ENCODE measurements around the gene TPX2.
A peak's percentile ranks its signal among the peaks of the same experiment; 100 is the strongest.

Gene TPX2

DNA sequence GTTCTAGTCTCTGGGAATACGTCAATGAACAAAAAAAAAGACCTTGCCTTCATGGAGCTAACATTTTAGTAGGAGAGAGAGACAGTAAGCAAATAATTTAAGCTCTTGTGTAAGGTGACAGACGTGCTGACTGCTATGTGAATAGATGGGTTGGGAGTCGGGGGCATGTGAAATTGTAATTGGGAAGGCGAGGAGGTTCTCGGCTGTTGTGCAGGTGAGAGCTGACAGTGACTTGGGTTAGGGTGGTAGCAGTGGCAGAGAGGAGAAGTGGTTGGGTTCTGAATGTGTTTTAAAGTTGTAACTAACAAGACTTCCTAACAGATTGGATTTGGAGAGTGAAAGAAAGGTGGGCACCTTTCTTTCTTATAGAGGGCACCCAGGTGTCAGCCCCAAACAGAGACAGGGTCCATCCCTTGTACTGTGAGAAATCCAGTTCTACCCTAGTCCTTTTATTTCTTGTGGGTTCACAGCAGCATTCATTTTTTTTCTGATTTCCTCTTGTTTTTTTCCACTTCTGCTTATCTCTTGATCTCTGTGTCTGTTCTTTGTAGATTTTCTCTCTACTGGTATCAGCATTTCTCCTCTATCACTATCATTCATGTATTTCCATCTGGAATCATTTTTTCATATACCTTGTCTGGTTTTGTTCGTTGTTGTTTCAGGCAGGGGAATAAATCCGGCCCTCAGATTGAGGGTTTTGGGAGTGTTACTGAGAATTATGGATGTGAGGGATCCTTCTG lies 64.6 kb downstream of the TPX2 start:
- Histone ChIP-seq H3K4me3 (ENCODE audit: low read depth, low read length) (no peak overlapping the region), H3K27ac (ENCODE audit: extremely low read depth, low read depth, low read length) (no peak overlapping the region), H3K4me1 (ENCODE audit: control insufficient read depth, insufficient read depth, low read length) (no peaks in the 10 kb centered on the region), H3K36me3 (ENCODE audit: control insufficient read depth in 2 of 2, insufficient read depth in 1 of 2, low read length in 2 of 2) (peaks cover 49 to 78% of the 10 kb centered on the region in 2 experiments), H3K9me3 (ENCODE audit: control insufficient read depth, insufficient read depth, low read depth, low read length) (no peaks in the 10 kb centered on the region)
- POLR2A ChIA-PET: no interaction called here
- TF ChIP-seq, protein P1, sequence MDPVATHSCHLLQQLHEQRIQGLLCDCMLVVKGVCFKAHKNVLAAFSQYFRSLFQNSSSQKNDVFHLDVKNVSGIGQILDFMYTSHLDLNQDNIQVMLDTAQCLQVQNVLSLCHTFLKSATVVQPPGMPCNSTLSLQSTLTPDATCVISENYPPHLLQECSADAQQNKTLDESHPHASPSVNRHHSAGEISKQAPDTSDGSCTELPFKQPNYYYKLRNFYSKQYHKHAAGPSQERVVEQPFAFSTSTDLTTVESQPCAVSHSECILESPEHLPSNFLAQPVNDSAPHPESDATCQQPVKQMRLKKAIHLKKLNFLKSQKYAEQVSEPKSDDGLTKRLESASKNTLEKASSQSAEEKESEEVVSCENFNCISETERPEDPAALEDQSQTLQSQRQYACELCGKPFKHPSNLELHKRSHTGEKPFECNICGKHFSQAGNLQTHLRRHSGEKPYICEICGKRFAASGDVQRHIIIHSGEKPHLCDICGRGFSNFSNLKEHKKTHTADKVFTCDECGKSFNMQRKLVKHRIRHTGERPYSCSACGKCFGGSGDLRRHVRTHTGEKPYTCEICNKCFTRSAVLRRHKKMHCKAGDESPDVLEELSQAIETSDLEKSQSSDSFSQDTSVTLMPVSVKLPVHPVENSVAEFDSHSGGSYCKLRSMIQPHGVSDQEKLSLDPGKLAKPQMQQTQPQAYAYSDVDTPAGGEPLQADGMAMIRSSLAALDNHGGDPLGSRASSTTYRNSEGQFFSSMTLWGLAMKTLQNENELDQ (tag by site-specific recombination; IDR thresholded peaks at IDR 0.05; ENCODE audit: low read depth): no peak
- TF ChIP-seq ZBTB48 (tag by site-specific recombination; IDR thresholded peaks at IDR 0.05) (no peak), ZNF600 (tag by site-specific recombination; IDR thresholded peaks at IDR 0.05) (no peak), ZSCAN16 (tag by site-specific recombination; IDR thresholded peaks at IDR 0.05) (no peak), ZXDB (tag by site-specific recombination; IDR thresholded peaks at IDR 0.05) (no peak), ZNF37A (tag by site-specific recombination; IDR thresholded peaks at IDR 0.05) (no peak), ZNF501 (tag by site-specific recombination; IDR thresholded peaks at IDR 0.05) (no peak), SP3 (tag by site-specific recombination; IDR thresholded peaks at IDR 0.05) (no peak), GLIS2 (tag by site-specific recombination; IDR thresholded peaks at IDR 0.05) (no peak), ZNF792 (tag by site-specific recombination; IDR thresholded peaks at IDR 0.05) (no peak), ZNF324 (tag by site-specific recombination; IDR thresholded peaks at IDR 0.05) (no peak)
- TF ChIP-seq, protein P2, sequence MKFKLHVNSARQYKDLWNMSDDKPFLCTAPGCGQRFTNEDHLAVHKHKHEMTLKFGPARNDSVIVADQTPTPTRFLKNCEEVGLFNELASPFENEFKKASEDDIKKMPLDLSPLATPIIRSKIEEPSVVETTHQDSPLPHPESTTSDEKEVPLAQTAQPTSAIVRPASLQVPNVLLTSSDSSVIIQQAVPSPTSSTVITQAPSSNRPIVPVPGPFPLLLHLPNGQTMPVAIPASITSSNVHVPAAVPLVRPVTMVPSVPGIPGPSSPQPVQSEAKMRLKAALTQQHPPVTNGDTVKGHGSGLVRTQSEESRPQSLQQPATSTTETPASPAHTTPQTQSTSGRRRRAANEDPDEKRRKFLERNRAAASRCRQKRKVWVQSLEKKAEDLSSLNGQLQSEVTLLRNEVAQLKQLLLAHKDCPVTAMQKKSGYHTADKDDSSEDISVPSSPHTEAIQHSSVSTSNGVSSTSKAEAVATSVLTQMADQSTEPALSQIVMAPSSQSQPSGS (tag by site-specific recombination; IDR thresholded peaks at IDR 0.05; ENCODE audit: low read depth): no peak
- TF ChIP-seq, protein P3, sequence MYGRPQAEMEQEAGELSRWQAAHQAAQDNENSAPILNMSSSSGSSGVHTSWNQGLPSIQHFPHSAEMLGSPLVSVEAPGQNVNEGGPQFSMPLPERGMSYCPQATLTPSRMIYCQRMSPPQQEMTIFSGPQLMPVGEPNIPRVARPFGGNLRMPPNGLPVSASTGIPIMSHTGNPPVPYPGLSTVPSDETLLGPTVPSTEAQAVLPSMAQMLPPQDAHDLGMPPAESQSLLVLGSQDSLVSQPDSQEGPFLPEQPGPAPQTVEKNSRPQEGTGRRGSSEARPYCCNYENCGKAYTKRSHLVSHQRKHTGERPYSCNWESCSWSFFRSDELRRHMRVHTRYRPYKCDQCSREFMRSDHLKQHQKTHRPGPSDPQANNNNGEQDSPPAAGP (tag by site-specific recombination; IDR thresholded peaks at IDR 0.05): no peak
- CTCF ChIA-PET: interaction anchor here (0.7 kb wide), 1 partner anchor 191 kb away, joined by 3 read pairs; no protein-coding TSS in a partner anchor

DNA sequence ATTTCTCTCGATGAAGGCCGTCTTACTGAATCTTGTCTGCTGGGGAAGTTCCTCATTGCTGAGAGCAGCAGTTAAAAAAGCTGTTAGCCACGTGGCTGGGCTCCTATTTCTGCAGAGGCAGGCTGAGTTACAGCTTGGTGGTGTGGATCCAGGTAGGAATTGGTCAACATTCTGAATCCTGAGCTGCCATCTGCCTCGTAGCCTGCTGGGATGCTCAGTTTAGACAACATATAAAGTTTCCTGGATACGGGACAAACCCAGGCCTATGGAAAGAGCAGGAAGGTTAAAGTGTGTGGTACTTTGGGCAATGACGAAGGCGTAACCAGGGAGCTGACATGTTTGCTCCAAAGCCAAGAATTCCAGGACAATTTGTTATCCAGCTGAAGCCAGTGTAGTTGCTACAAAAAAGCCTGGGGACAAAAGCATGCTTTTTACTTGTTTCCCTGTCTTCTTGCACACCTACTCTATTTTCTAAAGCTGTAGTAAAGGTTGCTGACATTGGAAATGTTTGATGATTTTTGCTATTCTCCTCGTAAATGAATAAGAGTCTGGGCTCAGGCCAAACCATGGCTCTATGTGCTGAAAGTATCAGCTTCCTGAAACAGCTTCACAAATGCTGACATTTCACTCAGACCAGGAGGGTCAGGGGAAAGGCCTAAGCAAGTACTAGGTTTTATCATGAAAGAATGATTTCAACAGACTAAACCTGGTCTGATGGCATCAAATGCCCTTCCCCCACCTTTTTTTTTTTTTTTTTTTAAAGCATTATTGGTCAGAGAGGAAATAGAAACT lies 67.7 kb downstream of the TPX2 start:
- H3K4me3 ChIP-seq (ENCODE audit: low read depth, low read length): no peak overlapping the region
- peaks cover 22 to 57% of the 10 kb centered on the region in 2 experiments for H3K36me3 ChIP-seq (ENCODE audit: control insufficient read depth in 2 of 2, insufficient read depth in 1 of 2, low read length in 2 of 2)
- POLR2A ChIA-PET: interaction anchor here (1.0 kb wide), 1 partner anchor 10 kb away, joined by 3 read pairs; no protein-coding TSS in a partner anchor
- no peaks in the 10 kb centered on the region for H3K9me3 ChIP-seq (ENCODE audit: control insufficient read depth, insufficient read depth, low read depth, low read length)
- H3K4me1 ChIP-seq (ENCODE audit: control insufficient read depth, insufficient read depth, low read length): no peaks in the 10 kb centered on the region
- TF ChIP-seq ZNF600 (tag by site-specific recombination; IDR thresholded peaks at IDR 0.05): 0 out of 2 replicates have a peak, but pooled peaks have one; percentile 28
- TF ChIP-seq ZNF433 (tag by site-specific recombination; IDR thresholded peaks at IDR 0.05; ENCODE audit: low read depth): no peak
- TF ChIP-seq ZNF311 (tag by site-specific recombination; IDR thresholded peaks at IDR 0.05; ENCODE audit: borderline replicate concordance): no peak
- no peak for TF ChIP-seq ZFP3 (tag by site-specific recombination; IDR thresholded peaks at IDR 0.05; ENCODE audit: low read depth)
- TF ChIP-seq ZNF354C (tag by site-specific recombination; IDR thresholded peaks at IDR 0.05; ENCODE audit: borderline replicate concordance, low read depth): no peak
- no peak for TF ChIP-seq ZBTB6 (tag by site-specific recombination; IDR thresholded peaks at IDR 0.05)
- TF ChIP-seq OVOL3 (tag by site-specific recombination; IDR thresholded peaks at IDR 0.05): no peak
- CTCF ChIA-PET: interaction anchor here (0.5 to 0.6 kb wide), 2 partner anchors 74 to 145 kb away, joined by 5 read pairs; partner anchors contain the start of gene PDRG1
- H3K27ac ChIP-seq (ENCODE audit: extremely low read depth, low read depth, low read length): no peak overlapping the region
